Adrenal gland (tissue), 12 donors: ENCODE data around the gene EHD1. TPM values are rescaled to one million over a fixed set of nuclear protein-coding genes. Genes with fewer than 3 reads are reported as not detected.

Experiments used
- DNase-seq, 7 donors: peaks; one replicate each; pipeline ENCODE4 v3.0.0-alpha.2; 2019 to 2020
- H3K27ac ChIP-seq, 5 donors: fragments of 200-600 bp; sonication (generic) in 4 of 5; 1 replicate in 3 of 5; 2 replicates in 2 of 5; pipeline versions ENCODE4 v1.5.1 to v1.8.0; 2016 to 2020; ENCODE audit warnings: mild to moderate bottlenecking in 1 of 5
- H3K27me3 ChIP-seq: fragments of 200-600 bp; 2 replicates; pipeline ENCODE4 v1.8.0; 2021
- H3K36me3 ChIP-seq, 2 donors: fragments of 200-600 bp; replicated peaks in 1 of 2; 1 replicate in 1 of 2; 2 replicates in 1 of 2; pipeline versions ENCODE4 v1.5.1 to v1.8.0; 2018 to 2022
- H3K4me1 ChIP-seq, 2 donors: fragments of 200-600 bp; replicated peaks in 1 of 2; 1 replicate in 1 of 2; 2 replicates in 1 of 2; pipeline versions ENCODE4 v1.5.1 to v1.8.0; 2018 to 2021
- H3K4me3 ChIP-seq, 4 donors: fragments of 200-600 bp; sonication (generic) in 3 of 4; one replicate each; pipeline ENCODE4 v1.5.1; 2016 to 2018
- H3K9me3 ChIP-seq, 3 donors: fragments of 200-600 bp; sonication (generic) in 1 of 3; replicated peaks in 1 of 3; 1 replicate in 2 of 3; 2 replicates in 1 of 3; pipeline versions ENCODE4 v1.5.1 to v1.8.0; 2016 to 2021
- CTCF ChIP-seq, 6 experiments: fragments of 450-650 bp in 4 of 6; fragments of 200-600 bp in 2 of 6; sonication (generic) in 1 of 6; IDR thresholded peaks; 1 replicate in 5 of 6; 2 replicates in 1 of 6; pipeline versions ENCODE4 v1.5.1 to v1.8.0; 2016 to 2021; ENCODE audit warnings: antibody characterized with exemption in 6 of 6, mild to moderate bottlenecking in 2 of 6, moderate library complexity in 1 of 6
- POLR2A ChIP-seq, 2 donors: fragments of 450-650 bp; IDR thresholded peaks; one replicate each; pipeline ENCODE4 v1.6.1; 2017; ENCODE audit warnings: antibody characterized with exemption in 2 of 2, mild to moderate bottlenecking in 2 of 2, moderate library complexity in 1 of 2
- WGBS, 4 donors: extraction: QIAGEN DNeasy Blood & Tissue Kit in 2 of 4; methylation state at CpG; one replicate each; pipeline versions ENCODE4 v1.1.5 to v1.1.7; 2013 to 2017; 5-methylcytosine and 5-hydroxymethylcytosine counted together
- intact Hi-C, 2 donors: fragments of 100-400 bp; cut with DNase I; formaldehyde crosslinking; loops; one replicate each; pipeline versions ENCODE4 v1.14.1 to v1.15.0; 2022 to 2023
- polyA plus RNA-seq, 3 donors: library from polyadenylated mRNA; stranded (reverse); fragments of 200-250 nt in 2 of 3; fragments of 350-450 nt in 1 of 3; fragmentation: Illumina TruSeq in 1 of 3; extraction: RNeasy Lipid Tissue Mini Kit (QIAGEN cat#74804) in 1 of 3; gene quantifications; one replicate each; pipeline ENCODE4 v1.2.3, GENCODE V29; 2013 to 2014
- total RNA-seq, 9 donors: library from RNA; depleted of rRNA in 4 of 9; stranded (reverse); fragments of >200 nt in 4 of 9; fragments of 120-200 nt in 1 of 9; fragmentation: NEBNext Ultra II Directional in 1 of 9; extraction: Animal tissue kit (Norgen Biotek cat#: 25700) in 1 of 9; gene quantifications; one replicate each; pipeline versions ENCODE4 v1.1.0 to v1.2.4, GENCODE V29; 2013 to 2023
- donor health status: healthy with polysubstance abuse.
- donor health status: Bipolar disorder and iron deficiency.
- donor health status: DM: yes; HTN: yes; CAD: no.
- donor health status: DM: no; HTN: no; CAD: no.
- donor health status: DM: no; HTN: no; CAD: no.
- donor health status: DM: yes; HTN: yes; CAD: no.

EHD1 gene
- total and polyA plus RNA-seq, 12 donors: 14.3 to 107 (median 52.9) TPM

GRCh38 chr11:64892838-64893193, 14.4 kb upstream of the EHD1 start:
- intact Hi-C loops: loop anchor here (5.0 kb wide), 1 partner anchor 46 kb away; no protein-coding TSS in a partner anchor
- Histone ChIP-seq H3K27me3 (no peaks in the 10 kb centered on the region), H3K4me1 (peaks cover 0 to 10% of the 10 kb centered on the region in 2 donors), H3K27ac (no peak overlapping the region), H3K9me3 (no peaks in the 10 kb centered on the region), H3K4me3 (no peak overlapping the region), H3K36me3 (peaks cover 0 to 18% of the 10 kb centered on the region in 2 donors)
- no peak for DNase-seq
- no peak for TF ChIP-seq CTCF (IDR thresholded peaks at IDR 0.05)
- TF ChIP-seq POLR2A (IDR thresholded peaks at IDR 0.05): no peak
- 86 to 88% (median 86%) methylated on average over 8 to 10 of the region's 10 CpGs; no CpG with 5 or more reads in 1 of the 4 donors for WGBS, 4 donors

GRCh38 chr11:64892411-64892831, 14.0 kb upstream of the EHD1 start:
- TF ChIP-seq POLR2A (IDR thresholded peaks at IDR 0.05) (no peak), CTCF (IDR thresholded peaks at IDR 0.05) (no peak)
- Histone ChIP-seq H3K4me3 (no peak overlapping the region), H3K36me3 (peaks cover 0 to 14% of the 10 kb centered on the region in 2 donors), H3K4me1 (peaks cover 0 to 10% of the 10 kb centered on the region in 2 donors), H3K9me3 (no peaks in the 10 kb centered on the region), H3K27me3 (no peaks in the 10 kb centered on the region), H3K27ac (no peak overlapping the region)
- DNase-seq: no peak
- intact Hi-C loops: loop anchor here (5.0 kb wide), 1 partner anchor 45 kb away; no protein-coding TSS in a partner anchor
- WGBS, 4 donors: 59 to 74% (median 70%) methylated on average over 8 to 11 of the region's 11 CpGs

GRCh38 chr11:64891880-64892279, 13.5 kb upstream of the EHD1 start:
- intact Hi-C loops: loop anchor here (5.0 kb wide), 1 partner anchor 45 kb away; no protein-coding TSS in a partner anchor
- Histone ChIP-seq H3K27ac (no peak overlapping the region), H3K4me1 (peaks cover 0 to 10% of the 10 kb centered on the region in 2 donors), H3K4me3 (no peak overlapping the region), H3K36me3 (peaks cover 0 to 9% of the 10 kb centered on the region in 2 donors), H3K9me3 (no peaks in the 10 kb centered on the region), H3K27me3 (no peaks in the 10 kb centered on the region)
- 77 to 86% (median 85%) methylated on average over 5 of the region's 5 CpGs for WGBS, 4 donors
- no peak for DNase-seq
- TF ChIP-seq POLR2A (IDR thresholded peaks at IDR 0.05): no peak
- TF ChIP-seq CTCF (IDR thresholded peaks at IDR 0.05): no peak

GRCh38 chr11:64891215-64891848, 12.9 kb upstream of the EHD1 start:
- peaks cover 0 to 4% of the 10 kb centered on the region in 2 donors for H3K36me3 ChIP-seq
- no peaks in the 10 kb centered on the region for H3K27me3 ChIP-seq
- 90 to 96% (median 93%) methylated on average over 9 to 25 of the region's 25 CpGs for WGBS, 4 donors
- DNase-seq: no peak
- no peak overlapping the region for H3K4me3 ChIP-seq
- intact Hi-C loops: loop anchor here (5.0 kb wide), 1 partner anchor 44 kb away; no protein-coding TSS in a partner anchor
- H3K27ac ChIP-seq: no peak overlapping the region
- H3K4me1 ChIP-seq: peaks cover 0 to 10% of the 10 kb centered on the region in 2 donors
- TF ChIP-seq POLR2A (IDR thresholded peaks at IDR 0.05) (no peak), CTCF (IDR thresholded peaks at IDR 0.05) (no peak)
- H3K9me3 ChIP-seq: no peaks in the 10 kb centered on the region
